Measurements from ENCODE around the gene ATR.

DNA sequence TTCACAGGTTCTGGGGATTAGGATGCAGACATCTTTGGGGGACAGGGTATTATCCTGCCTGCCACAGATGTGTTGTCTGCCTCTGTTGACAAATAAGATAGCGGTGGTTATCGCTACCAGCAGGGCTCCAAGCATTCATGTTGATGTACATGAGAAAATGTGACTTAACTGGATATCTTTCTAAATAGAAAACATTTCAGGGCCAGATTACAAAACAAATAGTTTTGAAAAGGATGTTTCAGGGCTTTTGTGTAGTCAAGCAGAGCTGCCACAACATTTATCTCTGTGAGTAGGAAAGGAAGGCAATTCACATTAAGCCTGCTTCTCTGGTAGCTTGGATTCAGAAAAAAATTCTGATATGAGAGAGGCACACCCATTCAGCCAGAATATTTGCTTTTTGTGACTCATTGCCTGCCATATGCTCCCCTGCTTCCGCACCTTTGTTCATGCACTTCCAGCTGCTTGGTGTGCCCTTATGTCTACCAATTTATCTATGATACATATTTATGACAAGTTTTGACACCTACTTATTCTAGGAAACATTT, 40.5 kb upstream of the ATR start:
- TF ChIP-seq, protein P1, sequence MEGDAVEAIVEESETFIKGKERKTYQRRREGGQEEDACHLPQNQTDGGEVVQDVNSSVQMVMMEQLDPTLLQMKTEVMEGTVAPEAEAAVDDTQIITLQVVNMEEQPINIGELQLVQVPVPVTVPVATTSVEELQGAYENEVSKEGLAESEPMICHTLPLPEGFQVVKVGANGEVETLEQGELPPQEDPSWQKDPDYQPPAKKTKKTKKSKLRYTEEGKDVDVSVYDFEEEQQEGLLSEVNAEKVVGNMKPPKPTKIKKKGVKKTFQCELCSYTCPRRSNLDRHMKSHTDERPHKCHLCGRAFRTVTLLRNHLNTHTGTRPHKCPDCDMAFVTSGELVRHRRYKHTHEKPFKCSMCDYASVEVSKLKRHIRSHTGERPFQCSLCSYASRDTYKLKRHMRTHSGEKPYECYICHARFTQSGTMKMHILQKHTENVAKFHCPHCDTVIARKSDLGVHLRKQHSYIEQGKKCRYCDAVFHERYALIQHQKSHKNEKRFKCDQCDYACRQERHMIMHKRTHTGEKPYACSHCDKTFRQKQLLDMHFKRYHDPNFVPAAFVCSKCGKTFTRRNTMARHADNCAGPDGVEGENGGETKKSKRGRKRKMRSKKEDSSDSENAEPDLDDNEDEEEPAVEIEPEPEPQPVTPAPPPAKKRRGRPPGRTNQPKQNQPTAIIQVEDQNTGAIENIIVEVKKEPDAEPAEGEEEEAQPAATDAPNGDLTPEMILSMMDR (IDR thresholded peaks at IDR 0.05; ENCODE audit: insufficient read depth, low read length), result no peak
- TF ChIP-seq, protein P2, sequence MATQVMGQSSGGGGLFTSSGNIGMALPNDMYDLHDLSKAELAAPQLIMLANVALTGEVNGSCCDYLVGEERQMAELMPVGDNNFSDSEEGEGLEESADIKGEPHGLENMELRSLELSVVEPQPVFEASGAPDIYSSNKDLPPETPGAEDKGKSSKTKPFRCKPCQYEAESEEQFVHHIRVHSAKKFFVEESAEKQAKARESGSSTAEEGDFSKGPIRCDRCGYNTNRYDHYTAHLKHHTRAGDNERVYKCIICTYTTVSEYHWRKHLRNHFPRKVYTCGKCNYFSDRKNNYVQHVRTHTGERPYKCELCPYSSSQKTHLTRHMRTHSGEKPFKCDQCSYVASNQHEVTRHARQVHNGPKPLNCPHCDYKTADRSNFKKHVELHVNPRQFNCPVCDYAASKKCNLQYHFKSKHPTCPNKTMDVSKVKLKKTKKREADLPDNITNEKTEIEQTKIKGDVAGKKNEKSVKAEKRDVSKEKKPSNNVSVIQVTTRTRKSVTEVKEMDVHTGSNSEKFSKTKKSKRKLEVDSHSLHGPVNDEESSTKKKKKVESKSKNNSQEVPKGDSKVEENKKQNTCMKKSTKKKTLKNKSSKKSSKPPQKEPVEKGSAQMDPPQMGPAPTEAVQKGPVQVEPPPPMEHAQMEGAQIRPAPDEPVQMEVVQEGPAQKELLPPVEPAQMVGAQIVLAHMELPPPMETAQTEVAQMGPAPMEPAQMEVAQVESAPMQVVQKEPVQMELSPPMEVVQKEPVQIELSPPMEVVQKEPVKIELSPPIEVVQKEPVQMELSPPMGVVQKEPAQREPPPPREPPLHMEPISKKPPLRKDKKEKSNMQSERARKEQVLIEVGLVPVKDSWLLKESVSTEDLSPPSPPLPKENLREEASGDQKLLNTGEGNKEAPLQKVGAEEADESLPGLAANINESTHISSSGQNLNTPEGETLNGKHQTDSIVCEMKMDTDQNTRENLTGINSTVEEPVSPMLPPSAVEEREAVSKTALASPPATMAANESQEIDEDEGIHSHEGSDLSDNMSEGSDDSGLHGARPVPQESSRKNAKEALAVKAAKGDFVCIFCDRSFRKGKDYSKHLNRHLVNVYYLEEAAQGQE (IDR thresholded peaks at IDR 0.05; ENCODE audit: insufficient replicate concordance, low read depth), result no peak
- no peak for TF ChIP-seq POLR2AphosphoS5 (IDR thresholded peaks at IDR 0.05; ENCODE audit: low read depth)
- no peak for TF ChIP-seq SPI1 (IDR thresholded peaks at IDR 0.05; ENCODE audit: borderline replicate concordance, low read depth)
- no peak for TF ChIP-seq GABPA (IDR thresholded peaks at IDR 0.05; ENCODE audit: low read depth)

Measured in HL-60 (cell line).